B cell (primary cell): ENCODE results near the gene CCDC9. TPM values are rescaled to one million over a fixed set of nuclear protein-coding genes. Genes with fewer than 3 reads are reported as not detected.

ENCODE experiments used
- ATAC-seq: fragments of 200-7000 bp; cut with Tn5 transposase; one replicate; pipeline ENCODE4 v1.10.0; 2021; ENCODE audit warnings: low read depth, mild to moderate bottlenecking, moderate number of reproducible peaks, moderate library complexity
- CTCF ChIA-PET: fragments of 350-600 bp; sonication (Branson Sonifier 250); formaldehyde crosslinking; loops from one replicate; lab custom pipeline; 2021; ENCODE audit warnings: antibody characterized with exemption, inconsistent platforms; lab: Charles Lee
- POLR2A ChIA-PET: fragments of 350-600 bp; sonication (Branson Sonifier 250); formaldehyde crosslinking; loops from one replicate; lab custom pipeline; 2021; ENCODE audit warnings: antibody characterized with exemption; lab: Charles Lee
- DNase-seq: peaks from one replicate; pipeline ENCODE4 v3.0.0; 2013
- H2AFZ ChIP-seq: 2 replicates; pipeline ENCODE4 v1.6.1; 2012; ENCODE audit warnings: mild to moderate bottlenecking, low read depth, low read length; ENCODE audit not compliant: insufficient read depth, poor library complexity, severe bottlenecking
- H3K27ac ChIP-seq, 2 donors: 1 replicate in 1 of 2; 2 replicates in 1 of 2; pipeline ENCODE4 v1.5.1; 2012 to 2013; ENCODE audit warnings: low read length in 2 of 2, mild to moderate bottlenecking in 2 of 2, moderate library complexity in 1 of 2
- H3K27me3 ChIP-seq, 4 experiments: fragments of 200-600 bp in 1 of 4; sonication (generic) in 1 of 4; replicated peaks in 1 of 4; 1 replicate in 2 of 4; 2 replicates in 2 of 4; pipeline versions ENCODE4 v1.6.1 to v1.7.0; 2013 to 2016; ENCODE audit warnings: low read length in 3 of 4, mild to moderate bottlenecking in 2 of 4, mixed read lengths in 1 of 4, moderate library complexity in 1 of 4; ENCODE audit not compliant: insufficient read depth in 4 of 4, control insufficient read depth in 3 of 4; ENCODE audit errors: control extremely low read depth in 1 of 4
- H3K36me3 ChIP-seq, 2 experiments: replicated peaks in 1 of 2; 1 replicate in 1 of 2; 2 replicates in 1 of 2; pipeline versions ENCODE4 v1.6.1 to v1.7.1; 2013; ENCODE audit warnings: low read length in 1 of 2; ENCODE audit not compliant: insufficient read depth in 2 of 2, control insufficient read depth in 1 of 2; ENCODE audit errors: control extremely low read depth in 1 of 2, extremely low read depth in 1 of 2
- H3K4me1 ChIP-seq, 2 donors: fragments of 200-600 bp in 1 of 2; sonication (generic) in 1 of 2; 1 replicate in 1 of 2; 2 replicates in 1 of 2; pipeline versions ENCODE4 v1.5.1 to v1.6.1; 2013 to 2017; ENCODE audit warnings: low read length in 2 of 2; ENCODE audit not compliant: control insufficient read depth in 2 of 2, insufficient read depth in 2 of 2
- H3K4me2 ChIP-seq: replicated peaks from 2 replicates; pipeline ENCODE3; 2012; ENCODE audit warnings: mild to moderate bottlenecking, low read depth, low read length; ENCODE audit not compliant: poor library complexity, severe bottlenecking
- H3K4me3 ChIP-seq, 5 experiments: fragments of 200-600 bp in 1 of 5; sonication (generic) in 1 of 5; 1 replicate in 3 of 5; 2 replicates in 2 of 5; pipeline versions ENCODE4 v1.5.1 to v1.7.0; 2011 to 2016; ENCODE audit warnings: low read length in 4 of 5, mild to moderate bottlenecking in 4 of 5, low read depth in 2 of 5, control low read depth in 1 of 5, moderate library complexity in 1 of 5; ENCODE audit not compliant: insufficient read depth in 1 of 5; ENCODE audit errors: control extremely low read depth in 1 of 5, extremely low read depth in 1 of 5
- H3K79me2 ChIP-seq: fragments of 200-600 bp; sonication (generic); one replicate; pipeline ENCODE4 v1.6.0; 2016; ENCODE audit warnings: low read length; ENCODE audit not compliant: control insufficient read depth, insufficient read depth
- H3K9ac ChIP-seq: fragments of 200-600 bp; sonication (generic); 2 replicates; pipeline ENCODE4 v1.6.1; 2017; ENCODE audit warnings: mild to moderate bottlenecking, low read length, moderate library complexity
- H3K9me3 ChIP-seq, 3 donors: one replicate each; pipeline versions ENCODE4 v1.6.1 to v1.7.1; 2013; ENCODE audit warnings: low read length in 2 of 3; ENCODE audit not compliant: control insufficient read depth in 2 of 3, insufficient read depth in 1 of 3; ENCODE audit errors: control extremely low read depth in 1 of 3
- H4K20me1 ChIP-seq: 2 replicates; pipeline ENCODE4 v1.6.0; 2012; ENCODE audit warnings: mild to moderate bottlenecking, low read length; ENCODE audit not compliant: insufficient read depth, control insufficient read depth, poor library complexity, severe bottlenecking
- H3K27ac Mint-ChIP-seq: one replicate; pipeline ENCODE4 v1.8.0; 2021; ENCODE audit warnings: mixed read lengths
- H3K27me3 Mint-ChIP-seq: one replicate; pipeline ENCODE4 v1.8.0; 2021; ENCODE audit warnings: mixed read lengths
- H3K4me1 Mint-ChIP-seq: one replicate; pipeline ENCODE4 v1.8.0; 2021; ENCODE audit warnings: mixed read lengths
- H3K4me3 Mint-ChIP-seq: one replicate; pipeline ENCODE4 v1.8.0; 2021; ENCODE audit warnings: mixed read lengths
- H3K9me3 Mint-ChIP-seq: one replicate; pipeline ENCODE4 v1.8.0; 2022; ENCODE audit warnings: mixed read lengths; ENCODE audit not compliant: insufficient read depth
- EZH2 ChIP-seq: IDR thresholded peaks from 2 replicates; pipeline ENCODE4 v1.6.1; 2012; ENCODE audit warnings: borderline replicate concordance, low read depth, mild to moderate bottlenecking, moderate library complexity, low read length; ENCODE audit not compliant: insufficient read depth, poor library complexity, severe bottlenecking
- WGBS: methylation state at CpG from one replicate; pipeline ENCODE4 v1.1.5; 2013; ENCODE audit warnings: missing lambda C conversion rate; ENCODE audit not compliant: insufficient coverage; 5-methylcytosine and 5-hydroxymethylcytosine counted together
- intact Hi-C: fragments of 100-400 bp; cut with micrococcal nuclease; formaldehyde crosslinking; loops from one replicate; pipeline ENCODE4 v1.10.0; 2022
- polyA plus RNA-seq: library from polyadenylated mRNA; depleted of rRNA; stranded (reverse); fragments of >200 nt; gene quantifications from 2 replicates; pipeline ENCODE4 v1.2.3, GENCODE V29; 2012
- total RNA-seq, 2 donors: library from RNA; stranded (reverse); fragments of 120-200 nt in 1 of 2; gene quantifications; 1 replicate in 1 of 2; 2 replicates in 1 of 2; pipeline versions ENCODE4 v1.2.3 to v1.2.4, GENCODE V29; 2013 to 2022
- TF ChIP-seq, protein P1 (sequence below): fragments of 200-600 bp; IDR thresholded peaks from one replicate; pipeline ENCODE4 v1.8.0; 2022; ENCODE audit warnings: antibody characterized with exemption, mild to moderate bottlenecking

CCDC9 gene
- total and polyA plus RNA-seq, 2 donors (not counting 1 experiment from before 2014, with no cell fraction given): 12.3 to 54.7 TPM

DNA sequence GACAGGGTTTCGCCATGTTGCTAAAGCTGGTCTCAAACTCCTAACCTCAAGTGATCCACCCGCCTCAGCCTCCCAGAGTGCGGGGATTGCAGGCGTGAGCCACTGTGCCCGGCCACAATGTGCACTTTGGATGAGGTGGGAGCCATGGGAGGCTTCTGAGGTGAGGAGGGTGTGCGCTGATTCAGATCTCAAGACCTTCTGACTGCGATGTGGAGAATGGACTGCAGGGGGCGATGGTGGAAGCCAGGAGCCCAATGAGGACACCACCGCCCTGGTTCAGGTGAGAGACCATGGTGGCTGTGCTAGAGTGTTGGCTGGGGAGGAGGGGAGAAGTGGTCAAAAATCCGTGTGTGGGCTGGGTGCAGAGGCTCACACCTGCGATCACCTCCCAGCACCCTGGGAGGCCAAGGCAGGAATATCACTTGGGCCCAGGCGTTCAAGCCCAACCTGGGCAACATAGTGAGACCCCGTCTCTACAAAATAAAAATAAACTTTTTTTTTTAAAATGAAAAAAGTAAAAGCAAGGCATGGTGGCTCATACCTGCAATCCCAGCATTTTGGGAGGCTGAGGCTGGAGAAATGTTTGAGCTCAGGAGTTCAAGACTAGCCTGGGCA is 24.0 kb downstream of the CCDC9 start:
- no peaks in the 10 kb centered on the region for H3K27me3 Mint-ChIP-seq
- H3K79me2 ChIP-seq: no peaks in the 10 kb centered on the region
- intact Hi-C loops: no loop called here
- H3K4me1 Mint-ChIP-seq: peaks cover 14% of the 10 kb centered on the region
- no peak overlapping the region for H3K4me3 ChIP-seq
- POLR2A ChIA-PET: interaction anchor here (0.8 kb wide), 1 partner anchor 158 kb away, joined by 6 read pairs; no protein-coding TSS in a partner anchor
- H3K9ac ChIP-seq: no peak overlapping the region
- CTCF ChIA-PET: interaction anchor here (0.9 to 1.2 kb wide), 2 partner anchors 24 to 68 kb away, joined by 3 to 4 read pairs; no protein-coding TSS in a partner anchor
- H3K4me1 ChIP-seq: peaks cover 4 to 8% of the 10 kb centered on the region in 2 donors
- H3K27ac ChIP-seq: no peak overlapping the region
- no peak overlapping the region for H3K4me3 Mint-ChIP-seq
- no peaks in the 10 kb centered on the region for H3K36me3 ChIP-seq
- peaks cover 10% of the 10 kb centered on the region for H4K20me1 ChIP-seq
- H3K27ac Mint-ChIP-seq: no peak overlapping the region
- H3K27me3 ChIP-seq: no peaks in the 10 kb centered on the region
- no peak for DNase-seq
- no peak overlapping the region for H3K4me2 ChIP-seq
- no peak overlapping the region for H2AFZ ChIP-seq
- TF ChIP-seq, protein P1, sequence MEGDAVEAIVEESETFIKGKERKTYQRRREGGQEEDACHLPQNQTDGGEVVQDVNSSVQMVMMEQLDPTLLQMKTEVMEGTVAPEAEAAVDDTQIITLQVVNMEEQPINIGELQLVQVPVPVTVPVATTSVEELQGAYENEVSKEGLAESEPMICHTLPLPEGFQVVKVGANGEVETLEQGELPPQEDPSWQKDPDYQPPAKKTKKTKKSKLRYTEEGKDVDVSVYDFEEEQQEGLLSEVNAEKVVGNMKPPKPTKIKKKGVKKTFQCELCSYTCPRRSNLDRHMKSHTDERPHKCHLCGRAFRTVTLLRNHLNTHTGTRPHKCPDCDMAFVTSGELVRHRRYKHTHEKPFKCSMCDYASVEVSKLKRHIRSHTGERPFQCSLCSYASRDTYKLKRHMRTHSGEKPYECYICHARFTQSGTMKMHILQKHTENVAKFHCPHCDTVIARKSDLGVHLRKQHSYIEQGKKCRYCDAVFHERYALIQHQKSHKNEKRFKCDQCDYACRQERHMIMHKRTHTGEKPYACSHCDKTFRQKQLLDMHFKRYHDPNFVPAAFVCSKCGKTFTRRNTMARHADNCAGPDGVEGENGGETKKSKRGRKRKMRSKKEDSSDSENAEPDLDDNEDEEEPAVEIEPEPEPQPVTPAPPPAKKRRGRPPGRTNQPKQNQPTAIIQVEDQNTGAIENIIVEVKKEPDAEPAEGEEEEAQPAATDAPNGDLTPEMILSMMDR: peak; percentile 42
- TF ChIP-seq EZH2: no peak
- no peaks in the 10 kb centered on the region for H3K9me3 Mint-ChIP-seq
- no peaks in the 10 kb centered on the region for H3K9me3 ChIP-seq
- WGBS: 96% methylated on average over 9 of the region's 13 CpGs
- ATAC-seq: peak; percentile 35

- Histone ChIP-seq H3K9me3 (peaks cover 0 to 1% (median 0%) of the 10 kb centered on the region in 3 donors), H4K20me1 (no peaks in the 10 kb centered on the region), H3K36me3 (no peaks in the 10 kb centered on the region), H2AFZ (no peak overlapping the region), H3K27me3 (no peaks in the 10 kb centered on the region), H3K27ac (no peak overlapping the region), H3K9ac (no peak overlapping the region), H3K4me1 (peaks cover 6 to 8% of the 10 kb centered on the region in 2 donors), H3K79me2 (no peaks in the 10 kb centered on the region), H3K4me2 (no peak overlapping the region), H3K4me3 (no peak overlapping the region)
- peaks cover 12% of the 10 kb centered on the region for H3K4me1 Mint-ChIP-seq
- no peak for DNase-seq
- no peaks in the 10 kb centered on the region for H3K27me3 Mint-ChIP-seq
- ChIA-PET POLR2A (no interaction called here), CTCF (interaction anchor here (0.7 to 2.2 kb wide), 8 partner anchors 9 to 421 kb away, joined by 3 to 19 read pairs (median 8); partner anchors contain the start of genes INAFM1 and SAE1)
- H3K27ac Mint-ChIP-seq: no peak overlapping the region
- H3K4me3 Mint-ChIP-seq: no peak overlapping the region
- no peak for ATAC-seq
- TF ChIP-seq, protein P1: no peak
- TF ChIP-seq EZH2: no peak
- H3K9me3 Mint-ChIP-seq: no peaks in the 10 kb centered on the region
- intact Hi-C loops: loop anchor here (1.0 kb wide), 1 partner anchor 108 kb away; no protein-coding TSS in a partner anchor
- WGBS: 60% methylated on average over 6 of the region's 10 CpGs
Measured at GRCh38 chr19:47283405-47284059, 27.2 kb downstream of the CCDC9 start.
